Lower lobe of right lung (tissue), 2 donors: Measurements from ENCODE around the gene DUSP22. TPM values are rescaled to one million over a fixed set of nuclear protein-coding genes. Genes with fewer than 3 reads are reported as not detected.
A peak's percentile ranks its signal among the peaks of the same experiment; 100 is the strongest.

ENCODE experiments used
- ATAC-seq, 2 donors: fragments of 200-7000 bp; cut with Tn5 transposase; one replicate each; pipeline ENCODE4 v1.9.1; 2020 to 2022; ENCODE audit warnings: mild to moderate bottlenecking in 2 of 2, moderate library complexity in 2 of 2
- DNase-seq: peaks from one replicate; pipeline ENCODE4 v3.0.0-alpha.2; 2020
- H3K27ac ChIP-seq: fragments of 200-600 bp; one replicate; pipeline ENCODE4 v1.8.0; 2022
- H3K27me3 ChIP-seq: fragments of 200-600 bp; one replicate; pipeline ENCODE4 v1.8.0; 2022; ENCODE audit warnings: low read depth
- H3K36me3 ChIP-seq: fragments of 200-600 bp; one replicate; pipeline ENCODE4 v1.8.0; 2022; ENCODE audit warnings: mild to moderate bottlenecking
- H3K4me1 ChIP-seq: fragments of 200-600 bp; one replicate; pipeline ENCODE4 v1.8.0; 2022
- H3K4me3 ChIP-seq: fragments of 200-600 bp; one replicate; pipeline ENCODE4 v1.8.0; 2022; ENCODE audit warnings: mild to moderate bottlenecking
- H3K9me3 ChIP-seq: fragments of 200-600 bp; one replicate; pipeline ENCODE4 v1.8.0; 2022
- CTCF ChIP-seq: fragments of 200-600 bp; IDR thresholded peaks from one replicate; pipeline ENCODE4 v1.8.0; 2022; ENCODE audit warnings: antibody characterized with exemption, mild to moderate bottlenecking
- intact Hi-C: fragments of 100-400 bp; cut with DNase I; formaldehyde crosslinking; loops from one replicate; pipeline ENCODE4 v1.11.0; 2022
- total RNA-seq: library from RNA; stranded (reverse); fragmentation: NEBNext Ultra II Directional; extraction: Animal tissue kit (Norgen Biotek cat#: 25700); gene quantifications from one replicate; pipeline ENCODE4 v1.2.1, GENCODE V29; 2021
- donor health status: DM: no; HTN: yes; CAD: no; lungs with severe emphysema.

DUSP22 gene
- total RNA-seq, 1 donor from 2014 or later = 66.4 TPM

- ATAC-seq = no peak
- intact Hi-C loops = no loop called here
- Histone ChIP-seq H3K4me3 (no peak overlapping the region), H3K36me3 (no peaks in the 10 kb centered on the region), H3K27ac (no peak overlapping the region), H3K4me1 (peaks cover 18% of the 10 kb centered on the region), H3K9me3 (no peaks in the 10 kb centered on the region), H3K27me3 (no peaks in the 10 kb centered on the region)
- no peak for DNase-seq
- no peak for TF ChIP-seq CTCF
Observed at GRCh38 chr6:328924-329323, 36.6 kb downstream of the DUSP22 start.

- TF ChIP-seq CTCF = no peak
- DNase-seq (peak; percentile 49), ATAC-seq (no peak)
- intact Hi-C loops = no loop called here
- no peak overlapping the region for H3K27ac ChIP-seq
- H3K4me3 ChIP-seq = no peak overlapping the region
- H3K27me3 ChIP-seq = no peaks in the 10 kb centered on the region
- peaks cover 13% of the 10 kb centered on the region for H3K4me1 ChIP-seq
- no peaks in the 10 kb centered on the region for H3K36me3 ChIP-seq
- H3K9me3 ChIP-seq = no peaks in the 10 kb centered on the region
Observed at GRCh38 chr6:329888-330691, 37.8 kb downstream of the DUSP22 start.

DNA sequence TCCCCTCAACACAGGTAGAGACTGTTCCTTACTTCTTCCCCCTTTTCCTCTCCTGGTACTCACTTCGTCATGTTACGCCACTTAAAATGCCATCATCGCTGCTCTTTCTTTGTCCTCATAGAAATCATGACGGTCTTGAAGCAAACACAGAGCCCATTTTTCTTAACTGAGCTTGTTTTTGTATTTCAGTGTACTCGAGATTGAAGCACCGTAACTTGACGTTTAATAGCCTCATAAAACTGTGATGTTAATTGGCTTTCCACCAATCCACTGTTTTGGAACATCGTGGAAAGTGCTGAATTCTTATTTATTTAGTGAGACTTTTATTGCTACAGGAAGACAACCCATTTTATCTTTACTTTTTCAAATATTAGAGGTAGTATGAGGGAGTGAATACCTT lies 38.7 kb downstream of the DUSP22 start:
- no peak for TF ChIP-seq CTCF
- Histone ChIP-seq H3K4me3 (no peak overlapping the region), H3K27me3 (no peaks in the 10 kb centered on the region), H3K4me1 (peaks cover 13% of the 10 kb centered on the region), H3K9me3 (no peaks in the 10 kb centered on the region), H3K27ac (no peak overlapping the region), H3K36me3 (no peaks in the 10 kb centered on the region)
- DNase-seq = no peak
- ATAC-seq = no peak
- intact Hi-C loops = no loop called here

DNA sequence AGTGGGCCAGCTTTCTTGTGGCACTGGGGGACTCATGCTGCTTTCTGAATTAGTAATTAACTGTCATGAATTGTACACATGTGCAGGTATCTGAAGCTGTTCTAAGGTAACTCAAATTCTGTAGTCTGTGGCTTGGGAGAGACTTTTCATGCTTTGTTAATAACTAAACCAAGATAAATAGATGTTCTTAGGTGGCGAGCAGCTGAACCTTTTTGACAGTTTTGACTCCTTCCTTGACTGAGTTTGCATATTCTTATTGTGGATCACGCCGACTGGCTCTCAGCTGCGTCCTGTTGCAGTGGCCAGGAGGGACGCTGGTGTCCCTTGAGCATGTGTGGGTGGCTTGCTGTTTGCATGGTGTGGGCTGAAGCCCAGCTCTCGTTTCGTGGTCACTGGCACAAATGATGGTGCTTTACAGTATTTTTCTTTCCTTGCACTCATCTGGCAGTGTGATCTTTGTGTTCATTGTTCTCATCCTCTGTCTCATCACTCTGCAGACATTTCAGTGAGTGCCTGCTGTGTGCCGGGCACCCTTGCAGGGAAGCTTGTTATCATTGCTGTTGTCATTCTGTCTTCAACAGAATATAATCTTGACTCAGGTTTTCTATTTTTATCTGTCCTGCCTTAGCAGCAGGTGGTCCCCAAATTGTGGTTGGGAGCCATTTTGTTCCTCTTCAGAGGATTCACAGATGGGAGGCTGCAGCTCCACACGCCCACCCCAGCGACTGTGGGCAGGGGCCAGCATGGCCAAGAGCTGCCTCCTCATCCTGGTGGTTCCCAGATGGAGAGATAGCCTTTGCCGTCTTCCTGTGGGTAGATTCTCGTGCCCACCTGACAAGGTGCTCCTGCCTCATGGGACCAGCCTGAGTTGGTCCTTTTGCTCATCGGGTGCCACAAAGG lies 39.6 kb downstream of the DUSP22 start:
- Histone ChIP-seq H3K27me3 (no peaks in the 10 kb centered on the region), H3K36me3 (no peaks in the 10 kb centered on the region), H3K27ac (no peak overlapping the region), H3K4me1 (peaks cover 14% of the 10 kb centered on the region), H3K4me3 (no peak overlapping the region), H3K9me3 (no peaks in the 10 kb centered on the region)
- ATAC-seq = no peak
- intact Hi-C loops = no loop called here
- peak; percentile 46 for DNase-seq
- no peak for TF ChIP-seq CTCF

- no peak for TF ChIP-seq CTCF
- DNase-seq = no peak
Observed at GRCh38 chr6:332671-333070, 40.4 kb downstream of the DUSP22 start.

More at GRCh38 chr6:332671-333070, 40.4 kb downstream of the DUSP22 start:
- Histone ChIP-seq H3K27ac (no peak overlapping the region), H3K9me3 (no peaks in the 10 kb centered on the region), H3K27me3 (no peaks in the 10 kb centered on the region), H3K4me3 (no peak overlapping the region), H3K4me1 (peaks cover 15% of the 10 kb centered on the region), H3K36me3 (no peaks in the 10 kb centered on the region)
- peak in 1 of 2 donors; percentile 59 for ATAC-seq
- intact Hi-C loops = no loop called here
